Karpas-422 (cell line): ENCODE measurements around the gene PLXNA4. TPM values are rescaled to one million over a fixed set of nuclear protein-coding genes. Genes with fewer than 3 reads are reported as not detected.

ENCODE experiments used
- DNase-seq: peaks from one replicate; pipeline ENCODE4 v3.0.0-alpha.2; 2015
- H2AFZ ChIP-seq: fragments of 200-600 bp; sonication (generic); 2 replicates; pipeline ENCODE4 v1.6.1; 2014; ENCODE audit warnings: antibody characterized with exemption, low read length, mixed read lengths
- H3K27ac ChIP-seq: fragments of 200-600 bp; sonication (generic); 2 replicates; pipeline ENCODE4 v1.5.1; 2014; ENCODE audit warnings: mild to moderate bottlenecking, low read length, moderate library complexity
- H3K27me3 ChIP-seq: fragments of 200-600 bp; sonication (generic); 2 replicates; pipeline ENCODE4 v1.6.1; 2014; ENCODE audit warnings: low read length, mixed read lengths
- H3K36me3 ChIP-seq: fragments of 200-600 bp; sonication (generic); 2 replicates; pipeline ENCODE4 v1.6.1; 2014; ENCODE audit warnings: low read length, mixed read lengths; ENCODE audit not compliant: insufficient read depth
- H3K4me1 ChIP-seq: fragments of 200-600 bp; sonication (generic); 2 replicates; pipeline ENCODE4 v1.6.1; 2014; ENCODE audit warnings: mild to moderate bottlenecking, low read length, mixed read lengths
- H3K4me2 ChIP-seq: fragments of 200-600 bp; sonication (generic); 2 replicates; pipeline ENCODE4 v1.6.1; 2014; ENCODE audit warnings: low read length, low read depth, mild to moderate bottlenecking; ENCODE audit not compliant: poor library complexity, severe bottlenecking
- H3K4me3 ChIP-seq: fragments of 200-600 bp; sonication (generic); 2 replicates; pipeline ENCODE4 v1.5.1; 2014; ENCODE audit warnings: mild to moderate bottlenecking, antibody characterized with exemption, low read length, mixed read lengths
- H3K79me2 ChIP-seq: fragments of 200-600 bp; sonication (generic); 2 replicates; pipeline ENCODE4 v1.6.1; 2014; ENCODE audit warnings: mild to moderate bottlenecking, low read length, mixed read lengths
- H3K9ac ChIP-seq: fragments of 200-600 bp; sonication (generic); 2 replicates; pipeline ENCODE4 v1.6.0; 2014; ENCODE audit warnings: low read length
- H3K9me2 ChIP-seq: fragments of 200-600 bp; sonication (generic), shearing (Covaris generic); replicated peaks from 2 replicates; pipeline ENCODE4 v1.6.0; 2014; ENCODE audit warnings: mild to moderate bottlenecking, low read length, moderate library complexity; ENCODE audit not compliant: insufficient read depth
- H3K9me3 ChIP-seq: fragments of 300-700, 200-600 bp; sonication (generic); 2 replicates; pipeline ENCODE4 v1.6.1; 2014; ENCODE audit warnings: low read length, mixed read lengths
- H4K20me1 ChIP-seq: fragments of 200-600 bp; sonication (generic); 2 replicates; pipeline ENCODE4 v1.6.1; 2014; ENCODE audit warnings: mild to moderate bottlenecking, antibody characterized with exemption, low read length, low read depth; ENCODE audit not compliant: insufficient read depth
- total RNA-seq: library from RNA; depleted of rRNA; stranded (reverse); fragments of >200 nt; shearing (Covaris generic); gene quantifications from 2 replicates; pipeline ENCODE4 v1.2.3, GENCODE V29; 2014; ENCODE audit warnings: low replicate concordance

Gene PLXNA4
- total RNA-seq, 1 experiment from 2014 or later = 0.48 TPM

- Histone ChIP-seq H3K4me2 (no peak overlapping the region), H3K36me3 (no peaks in the 10 kb centered on the region), H4K20me1 (no peaks in the 10 kb centered on the region), H3K9ac (no peak overlapping the region), H3K79me2 (no peaks in the 10 kb centered on the region), H3K27me3 (no peaks in the 10 kb centered on the region), H2AFZ (no peak overlapping the region), H3K27ac (no peak overlapping the region), H3K4me1 (no peaks in the 10 kb centered on the region), H3K9me3 (no peaks in the 10 kb centered on the region), H3K9me2 (no peaks in the 10 kb centered on the region), H3K4me3 (no peak overlapping the region)
- DNase-seq = no peak
Measured at GRCh38 chr7:132497098-132497497, 79.2 kb downstream of the PLXNA4 start.

GRCh38 chr7:132495936-132496335 lies 80.3 kb downstream of the PLXNA4 start:
- DNase-seq = no peak
- Histone ChIP-seq H3K27me3 (no peaks in the 10 kb centered on the region), H2AFZ (no peak overlapping the region), H3K4me3 (no peak overlapping the region), H3K36me3 (no peaks in the 10 kb centered on the region), H4K20me1 (no peaks in the 10 kb centered on the region), H3K9me3 (no peaks in the 10 kb centered on the region), H3K4me1 (no peaks in the 10 kb centered on the region), H3K4me2 (no peak overlapping the region), H3K79me2 (no peaks in the 10 kb centered on the region), H3K9me2 (no peaks in the 10 kb centered on the region), H3K27ac (no peak overlapping the region), H3K9ac (no peak overlapping the region)

GRCh38 chr7:132494474-132494873 lies 81.8 kb downstream of the PLXNA4 start:
- DNase-seq = no peak
- Histone ChIP-seq H3K9me3 (no peaks in the 10 kb centered on the region), H3K9ac (no peak overlapping the region), H3K27ac (no peak overlapping the region), H3K27me3 (no peaks in the 10 kb centered on the region), H3K4me1 (no peaks in the 10 kb centered on the region), H3K79me2 (no peaks in the 10 kb centered on the region), H3K9me2 (no peaks in the 10 kb centered on the region), H2AFZ (no peak overlapping the region), H3K36me3 (no peaks in the 10 kb centered on the region), H3K4me3 (no peak overlapping the region), H4K20me1 (no peaks in the 10 kb centered on the region), H3K4me2 (no peak overlapping the region)

GRCh38 chr7:132492823-132493445 lies 83.3 kb downstream of the PLXNA4 start:
- no peak for DNase-seq
- Histone ChIP-seq H3K4me1 (no peaks in the 10 kb centered on the region), H3K4me3 (no peak overlapping the region), H4K20me1 (no peaks in the 10 kb centered on the region), H3K79me2 (no peaks in the 10 kb centered on the region), H3K4me2 (no peak overlapping the region), H3K27ac (no peak overlapping the region), H3K9ac (no peak overlapping the region), H3K9me3 (no peaks in the 10 kb centered on the region), H3K27me3 (no peaks in the 10 kb centered on the region), H3K36me3 (no peaks in the 10 kb centered on the region), H2AFZ (no peak overlapping the region), H3K9me2 (no peaks in the 10 kb centered on the region)

- no peak overlapping the region for H3K27ac ChIP-seq
Measured at GRCh38 chr7:132491391-132491945, 84.8 kb downstream of the PLXNA4 start.

GRCh38 chr7:132490474-132490873 lies 85.8 kb downstream of the PLXNA4 start:
- DNase-seq = no peak
- H3K4me3 ChIP-seq = no peak overlapping the region
- H3K9ac ChIP-seq = no peak overlapping the region
- no peaks in the 10 kb centered on the region for H3K9me2 ChIP-seq
- no peaks in the 10 kb centered on the region for H3K79me2 ChIP-seq
- no peak overlapping the region for H3K4me2 ChIP-seq
- H2AFZ ChIP-seq = no peak overlapping the region
- no peaks in the 10 kb centered on the region for H3K27me3 ChIP-seq
- H3K4me1 ChIP-seq = no peaks in the 10 kb centered on the region
- H4K20me1 ChIP-seq = no peaks in the 10 kb centered on the region
- H3K9me3 ChIP-seq = no peaks in the 10 kb centered on the region
- H3K36me3 ChIP-seq = no peaks in the 10 kb centered on the region
- H3K27ac ChIP-seq = no peak overlapping the region

More at GRCh38 chr7:132491391-132491945, 84.8 kb downstream of the PLXNA4 start:
- no peaks in the 10 kb centered on the region for H3K27me3 ChIP-seq
- H3K36me3 ChIP-seq = no peaks in the 10 kb centered on the region
- DNase-seq = no peak
- no peaks in the 10 kb centered on the region for H3K9me2 ChIP-seq
- H3K79me2 ChIP-seq = no peaks in the 10 kb centered on the region
- H3K4me1 ChIP-seq = no peaks in the 10 kb centered on the region
- no peaks in the 10 kb centered on the region for H4K20me1 ChIP-seq
- no peak overlapping the region for H3K9ac ChIP-seq
- H2AFZ ChIP-seq = no peak overlapping the region
- no peak overlapping the region for H3K4me2 ChIP-seq
- H3K9me3 ChIP-seq = no peaks in the 10 kb centered on the region
- H3K4me3 ChIP-seq = no peak overlapping the region

- Histone ChIP-seq H3K4me3 (no peak overlapping the region), H3K4me1 (no peaks in the 10 kb centered on the region), H3K9me3 (no peaks in the 10 kb centered on the region), H4K20me1 (no peaks in the 10 kb centered on the region), H3K79me2 (no peaks in the 10 kb centered on the region), H2AFZ (no peak overlapping the region), H3K27me3 (no peaks in the 10 kb centered on the region), H3K4me2 (no peak overlapping the region), H3K9me2 (no peaks in the 10 kb centered on the region), H3K9ac (no peak overlapping the region), H3K36me3 (no peaks in the 10 kb centered on the region), H3K27ac (no peak overlapping the region)
- DNase-seq = no peak
Measured at GRCh38 chr7:132489776-132490237, 86.5 kb downstream of the PLXNA4 start.

GRCh38 chr7:132488634-132489302 lies 87.5 kb downstream of the PLXNA4 start:
- no peaks in the 10 kb centered on the region for H3K27me3 ChIP-seq
- no peak overlapping the region for H3K27ac ChIP-seq

More at GRCh38 chr7:132488634-132489302, 87.5 kb downstream of the PLXNA4 start:
- H3K9me3 ChIP-seq = no peaks in the 10 kb centered on the region
- no peaks in the 10 kb centered on the region for H4K20me1 ChIP-seq
- DNase-seq = no peak
- no peak overlapping the region for H3K9ac ChIP-seq
- no peak overlapping the region for H3K4me2 ChIP-seq
- no peaks in the 10 kb centered on the region for H3K36me3 ChIP-seq
- no peaks in the 10 kb centered on the region for H3K9me2 ChIP-seq
- no peak overlapping the region for H2AFZ ChIP-seq
- H3K4me3 ChIP-seq = no peak overlapping the region
- no peaks in the 10 kb centered on the region for H3K4me1 ChIP-seq
- H3K79me2 ChIP-seq = no peaks in the 10 kb centered on the region
